HG02885 (cell line): ENCODE data around the gene FAM162A.
A peak's percentile ranks its signal among the peaks of the same experiment; 100 is the strongest.

Experiments used
- ATAC-seq: cut with Tn5 transposase; IDR thresholded peaks from one replicate; pipeline ENCODE4 v1.9.1; 2021; ENCODE audit warnings: mild to moderate bottlenecking; ENCODE audit not compliant: unreplicated experiment, poor library complexity

Gene FAM162A

DNA sequence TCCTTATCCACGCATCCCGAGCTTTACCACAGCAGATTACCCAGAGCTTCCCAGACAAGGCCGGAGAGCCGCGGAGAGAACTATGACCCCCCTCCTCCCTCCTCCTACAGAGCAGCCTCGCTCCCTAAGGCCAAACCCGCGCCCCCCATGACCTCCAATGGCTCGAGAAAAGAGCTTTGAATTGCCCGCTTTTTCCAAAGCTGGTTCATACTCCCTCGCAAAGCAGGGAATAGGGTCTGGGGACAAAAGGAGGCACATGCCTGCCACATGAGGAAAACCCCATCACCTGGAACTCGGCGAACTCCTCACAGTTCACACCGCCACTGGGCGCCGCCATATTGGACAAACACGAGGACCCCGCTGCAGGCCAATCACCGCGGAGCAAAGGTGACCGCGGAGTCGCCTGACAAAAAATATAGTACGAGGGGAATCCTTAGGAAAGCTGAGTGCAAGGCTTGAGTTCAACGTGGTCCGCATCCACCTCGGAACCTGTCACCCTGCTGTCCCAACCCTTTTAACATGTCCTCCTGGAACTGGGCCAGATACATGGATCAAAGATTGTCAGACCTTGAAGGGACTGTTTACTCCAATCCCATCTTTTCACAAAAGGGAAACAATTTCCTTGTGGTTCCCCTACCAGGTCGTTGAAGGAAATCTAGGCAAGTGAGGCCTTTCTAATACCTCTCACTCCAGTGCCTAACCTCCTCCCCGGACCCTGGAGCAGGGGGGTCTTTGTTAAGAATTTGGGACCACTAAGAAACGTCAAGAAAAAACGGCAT, 905 bp upstream of the FAM162A start, which contains the start of gene MIX23:
Gene MIX23, minus strand, starts transcription at position 344 of the 779 bp plus-strand sequence. Its CDS starts 7 bp downstream, at position 337.
- ATAC-seq = peak; percentile 41

- ATAC-seq = no peak
Observed at GRCh38 chr3:122387709-122388108, 3.7 kb downstream of the FAM162A start.

DNA sequence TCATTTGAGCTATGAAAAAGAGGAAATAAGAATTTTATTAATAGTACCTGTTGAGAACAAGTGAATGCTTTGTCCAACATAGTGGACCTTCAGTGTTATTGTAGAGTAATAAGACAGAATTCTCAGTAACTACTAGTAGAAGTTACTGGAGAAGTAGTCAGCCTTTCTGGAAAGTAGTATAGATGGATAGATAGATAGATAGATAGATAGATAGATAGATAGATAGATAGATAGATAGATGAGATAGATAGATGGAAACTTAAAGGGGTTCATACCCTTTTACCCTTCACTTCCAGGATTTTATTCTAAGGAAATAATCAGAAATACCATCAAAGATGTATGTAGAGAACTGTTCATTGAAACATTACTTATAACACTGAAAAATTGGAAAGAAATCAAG, 5.2 kb downstream of the FAM162A start:
- ATAC-seq = no peak

- ATAC-seq = no peak
Observed at GRCh38 chr3:122389892-122390291, 5.9 kb downstream of the FAM162A start.

DNA sequence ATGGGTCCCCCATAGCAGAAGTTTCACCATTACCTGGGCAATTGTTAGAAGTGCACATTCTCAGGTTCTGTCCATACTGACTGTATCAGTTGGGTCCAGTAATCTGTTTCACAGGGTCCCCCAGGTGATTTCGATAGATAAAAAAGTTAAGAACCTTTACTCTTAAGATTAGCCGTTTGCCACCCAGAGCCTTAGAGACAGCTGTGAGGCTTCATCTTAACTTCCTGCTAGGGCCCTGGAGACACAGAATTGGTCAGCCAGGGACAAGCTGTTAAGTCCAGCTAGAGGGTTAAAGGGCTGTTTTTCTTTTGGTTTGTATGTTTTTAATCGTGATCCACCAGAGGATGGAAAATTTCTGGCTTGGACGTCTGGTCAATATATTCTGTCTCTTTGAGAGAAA, 6.7 kb downstream of the FAM162A start:
- ATAC-seq = no peak

DNA sequence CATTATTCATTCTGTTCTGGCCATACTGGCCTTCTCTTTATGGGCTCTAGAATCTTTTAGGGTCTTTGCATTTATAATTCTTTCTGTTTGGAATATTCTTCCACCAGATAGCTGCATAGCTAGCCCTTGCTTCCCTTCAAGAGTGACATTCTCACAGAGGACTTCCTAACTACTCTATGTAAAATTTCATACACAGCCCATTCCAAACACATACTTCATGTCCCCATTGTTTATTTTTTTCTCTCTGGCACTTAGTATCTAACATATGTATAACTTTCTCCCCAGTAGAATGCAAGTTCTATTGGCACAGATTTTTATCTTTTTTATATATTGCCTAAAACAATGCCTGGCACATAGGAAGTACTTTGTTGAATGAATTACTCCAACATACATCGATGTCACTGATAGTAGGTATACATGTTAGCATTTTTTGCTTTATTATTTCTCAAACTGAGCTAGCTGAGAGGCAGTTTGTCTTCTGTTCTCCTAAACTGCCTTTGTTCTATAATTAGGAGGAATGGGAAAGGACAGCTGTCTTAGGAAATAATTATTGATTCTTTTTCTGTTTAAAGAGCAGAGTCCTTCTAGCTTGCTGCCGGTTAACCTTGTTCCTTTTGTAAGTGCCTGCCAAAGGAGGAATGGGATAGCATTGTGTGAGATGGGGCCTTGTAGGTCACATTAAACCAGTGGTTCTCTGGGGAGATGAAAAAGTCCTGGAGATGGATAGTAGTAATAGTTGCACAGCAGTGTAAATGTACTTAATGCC, 7.9 kb downstream of the FAM162A start:
- ATAC-seq = no peak

DNA sequence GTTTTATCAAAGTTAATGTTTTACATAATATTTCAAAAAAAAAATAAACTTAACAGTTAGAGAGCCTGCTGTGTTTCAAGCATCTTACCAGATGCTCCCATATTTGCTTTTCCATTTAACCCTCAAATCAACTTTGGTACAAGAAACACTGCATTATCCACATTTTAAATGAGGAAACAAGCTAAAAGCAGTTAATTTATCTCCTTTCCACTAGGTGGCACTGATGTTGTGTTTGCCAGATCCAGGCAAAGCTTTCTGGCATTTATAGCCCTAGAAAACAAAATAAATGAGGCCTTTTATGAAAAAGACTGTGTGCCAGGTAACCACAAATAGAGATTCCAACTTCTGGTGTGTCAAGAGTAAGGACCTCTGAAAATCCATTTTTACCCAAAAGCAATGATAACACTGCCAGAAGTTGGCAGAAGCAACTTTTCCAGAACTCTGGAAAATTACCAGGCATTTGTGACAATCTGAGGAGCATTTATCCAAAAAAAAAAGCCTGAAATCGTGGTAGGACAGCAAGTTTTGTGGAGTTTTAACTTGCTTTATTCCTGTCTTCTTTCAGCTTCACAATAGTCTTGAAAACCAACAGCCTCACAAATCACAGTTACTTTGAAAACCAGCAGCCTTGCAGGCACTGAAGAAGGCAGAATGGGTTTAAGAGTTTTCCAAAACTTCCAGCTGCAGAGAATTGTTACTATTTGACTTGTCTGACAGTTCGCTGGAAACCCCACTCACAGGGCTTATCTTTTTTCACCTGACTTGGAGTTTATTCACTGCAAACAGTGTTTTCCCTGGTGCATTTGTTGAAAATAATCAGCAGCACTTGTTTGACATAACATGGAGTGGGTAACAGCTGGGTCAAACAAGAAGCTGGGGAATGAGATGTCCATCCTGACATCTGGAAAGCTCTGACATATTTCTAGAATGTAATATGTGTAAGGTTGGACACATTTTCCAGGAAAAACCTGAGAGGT, 9.2 kb downstream of the FAM162A start:
- no peak for ATAC-seq

DNA sequence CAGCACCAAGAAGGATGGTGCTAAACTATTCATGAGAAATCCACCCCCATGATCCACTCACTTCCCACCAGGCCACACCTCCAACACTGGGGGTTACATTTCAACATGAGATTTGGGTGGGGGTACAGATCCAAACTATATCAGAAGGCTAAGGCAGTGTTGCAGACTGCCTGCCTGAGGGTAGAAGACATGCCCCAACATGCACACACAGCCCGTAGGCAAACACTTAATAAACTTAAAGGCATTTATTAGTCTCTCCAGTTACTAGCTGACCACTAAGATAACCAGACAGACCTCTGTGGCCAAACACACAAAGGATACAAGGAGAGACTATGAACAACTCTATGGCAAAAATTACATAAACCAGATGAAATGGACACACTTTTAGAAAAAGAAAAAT, 10.2 kb downstream of the FAM162A start:
- no peak for ATAC-seq

DNA sequence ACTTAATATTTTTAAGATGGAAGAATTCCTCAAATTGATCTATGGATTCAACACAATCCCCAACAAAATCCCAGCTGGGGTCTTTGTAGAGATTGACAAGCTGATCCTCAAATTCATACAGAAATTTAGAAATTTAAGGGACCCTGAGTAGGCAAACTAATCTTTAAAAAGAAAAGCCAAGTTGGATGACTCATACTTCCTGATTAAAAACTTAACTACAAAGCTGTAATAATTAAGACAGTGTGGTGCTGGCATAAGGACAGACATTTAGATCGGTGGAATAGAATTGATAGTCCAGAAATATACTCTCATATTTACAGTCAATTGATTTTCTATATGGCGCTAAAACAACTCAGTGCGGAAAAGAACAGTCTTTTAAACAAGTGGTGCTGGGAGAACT, 11.6 kb downstream of the FAM162A start:
- no peak for ATAC-seq

GRCh38 chr3:122396511-122396910, 12.5 kb downstream of the FAM162A start:
- no peak for ATAC-seq

DNA sequence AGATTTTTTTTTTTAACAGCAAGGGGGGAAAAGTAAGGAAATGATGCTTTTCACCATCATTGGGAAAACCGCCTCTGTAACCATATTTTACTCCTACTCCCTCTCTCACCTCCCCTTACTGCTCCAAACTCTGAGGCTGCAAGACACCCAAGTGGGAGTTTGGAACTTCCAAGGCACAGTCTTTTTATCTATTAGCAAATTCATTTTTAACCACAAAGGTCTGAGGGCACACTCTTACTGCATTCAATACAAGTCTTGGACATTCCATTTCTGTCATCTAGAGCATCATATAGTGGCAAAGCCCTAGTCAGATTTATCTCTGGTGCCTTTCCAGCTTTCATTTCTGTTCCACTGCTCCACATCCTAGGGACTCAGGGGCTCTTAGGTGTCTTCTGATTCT, 13.2 kb downstream of the FAM162A start:
- ATAC-seq = no peak

- no peak for ATAC-seq
Observed at GRCh38 chr3:122398920-122399319, 14.9 kb downstream of the FAM162A start.

GRCh38 chr3:122403489-122403888, 19.5 kb downstream of the FAM162A start:
- no peak for ATAC-seq

GRCh38 chr3:122405015-122405414, 21.0 kb downstream of the FAM162A start:
- no peak for ATAC-seq

- ATAC-seq = peak; percentile 44
Observed at GRCh38 chr3:122406198-122406597, 22.2 kb downstream of the FAM162A start.

DNA sequence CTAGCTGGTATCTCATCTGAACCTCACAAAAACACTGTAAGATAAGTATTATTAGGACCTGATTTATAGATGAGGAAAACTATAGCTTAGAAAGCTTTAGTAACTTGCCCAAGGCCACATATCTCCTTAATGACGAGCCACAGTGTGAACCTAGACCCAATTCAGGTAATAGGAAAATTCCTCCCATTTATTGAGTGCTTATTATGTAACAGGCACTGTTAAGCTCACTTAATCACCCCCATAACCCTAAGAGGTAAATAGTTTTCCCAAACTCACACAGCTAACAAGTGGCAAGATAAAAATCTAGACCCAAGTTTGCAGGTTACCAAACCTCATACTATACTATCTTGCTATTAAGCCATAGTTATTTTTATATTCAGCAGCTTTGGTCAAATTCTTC, 24.0 kb downstream of the FAM162A start:
- ATAC-seq = no peak

DNA sequence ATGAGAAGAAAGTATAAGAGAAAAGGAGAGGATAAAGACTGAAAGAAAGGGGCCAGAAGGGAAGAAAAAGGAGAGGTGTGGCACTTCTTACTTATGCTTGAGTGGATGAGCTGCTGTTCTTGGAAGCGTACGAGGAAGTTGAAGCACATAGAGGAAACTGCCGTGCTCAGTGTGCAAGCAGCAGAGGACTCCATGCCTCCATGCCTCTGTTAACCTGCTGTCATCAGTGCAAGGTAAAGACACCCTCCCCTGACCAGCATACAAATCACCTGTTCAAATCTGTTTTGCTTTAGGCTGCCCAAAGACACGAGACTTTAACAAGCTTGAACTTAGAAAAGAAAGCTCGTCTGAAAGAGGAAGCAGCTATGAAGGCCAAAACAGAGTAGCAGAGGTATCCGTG, 25.5 kb downstream of the FAM162A start:
- ATAC-seq = no peak

GRCh38 chr3:122410111-122410510, 26.1 kb downstream of the FAM162A start:
- ATAC-seq = no peak

- ATAC-seq = no peak
Observed at GRCh38 chr3:122410639-122411038, 26.7 kb downstream of the FAM162A start.

GRCh38 chr3:122414391-122414790, 30.4 kb downstream of the FAM162A start:
- no peak for ATAC-seq
